AG04449 (cell line): ENCODE results near the gene CD200R1L.

ENCODE experiments used
- CTCF ChIA-PET: fragments of 350-600 bp; formaldehyde crosslinking; extraction: SDS; loops from one replicate; lab custom pipeline; 2021; ENCODE audit warnings: antibody characterized with exemption; lab: Yijun Ruan, JAX
- POLR2A ChIA-PET: fragments of 400-600, 350-600 bp; formaldehyde crosslinking; extraction: SDS; loops from one replicate; lab custom pipeline; 2020; ENCODE audit warnings: antibody characterized with exemption, inconsistent platforms; lab: Yijun Ruan, JAX
- DNase-seq: peaks from one replicate; pipeline ENCODE4 v3.0.0-alpha.2; 2010; ENCODE audit warnings: low read depth, low spot score
- H3K4me3 ChIP-seq: 2 replicates; pipeline ENCODE4 v1.5.1; 2011; ENCODE audit warnings: low read depth, mild to moderate bottlenecking, control low read depth, low read length
- CTCF ChIP-seq: IDR thresholded peaks from one replicate; pipeline ENCODE4 v1.5.1; 2011; ENCODE audit warnings: mild to moderate bottlenecking, moderate library complexity, low read length, control low read depth, inconsistent platforms; ENCODE audit not compliant: insufficient read depth; ENCODE audit errors: missing control alignments

CD200R1L gene

GRCh38 chr3:112846764-112847163 is at the start of gene CD200R1L:
Gene CD200R1L, minus strand, starts transcription at chr3:112846864. Its CDS starts 17,497 bp downstream, at chr3:112829367.
- ChIA-PET POLR2A (no interaction called here), CTCF (no interaction called here)
- no peak for TF ChIP-seq CTCF
- no peak within 1 kb of the TSS for H3K4me3 ChIP-seq
- no peak for DNase-seq

- H3K4me3 ChIP-seq = no peak overlapping the region
- ChIA-PET CTCF (no interaction called here), POLR2A (no interaction called here)
- DNase-seq = no peak
- TF ChIP-seq CTCF = no peak
These were observed 47.6 kb upstream of the CD200R1L start for GRCh38 chr3:112894258-112894657.

GRCh38 chr3:112889357-112889756 is 42.7 kb upstream of the CD200R1L start:
- no peak overlapping the region for H3K4me3 ChIP-seq
- TF ChIP-seq CTCF = no peak
- CTCF ChIA-PET = no interaction called here
- POLR2A ChIA-PET = no interaction called here
- DNase-seq = no peak

GRCh38 chr3:112888381-112889085 is 41.9 kb upstream of the CD200R1L start:
- CTCF ChIA-PET = no interaction called here

GRCh38 chr3:112884678-112885290 is 38.1 kb upstream of the CD200R1L start:
- no peak overlapping the region for H3K4me3 ChIP-seq
- no peak for TF ChIP-seq CTCF
- CTCF ChIA-PET = interaction anchor here (1.7 kb wide), 1 partner anchor 94 kb away, joined by 7 read pairs; no protein-coding TSS in a partner anchor
- POLR2A ChIA-PET = no interaction called here
- no peak for DNase-seq

More at GRCh38 chr3:112888381-112889085, 41.9 kb upstream of the CD200R1L start:
- DNase-seq = no peak
- no peak for TF ChIP-seq CTCF
- H3K4me3 ChIP-seq = no peak overlapping the region
- POLR2A ChIA-PET = no interaction called here

- TF ChIP-seq CTCF = no peak
- H3K4me3 ChIP-seq = no peak overlapping the region
- ChIA-PET CTCF (no interaction called here), POLR2A (no interaction called here)
- DNase-seq = no peak
These were observed 35.2 kb upstream of the CD200R1L start for GRCh38 chr3:112881891-112882290.
